ENCODE measurements around the gene CLIP4.

CLIP4 gene

GRCh38 chr2:29123617-29124349, 8.6 kb downstream of the CLIP4 start:
- Histone ChIP-seq H3K36me3 (ENCODE audit: control insufficient read depth, insufficient read depth, low read length) (no peaks in the 10 kb centered on the region), H3K27me3 (ENCODE audit: control insufficient read depth, insufficient read depth, low read length) (no peaks in the 10 kb centered on the region), H3K4me3 (ENCODE audit: low read depth, low read length) (no peak overlapping the region), H3K4me1 (no peaks in the 10 kb centered on the region), H3K9ac (no peak overlapping the region), H2AFZ (no peak overlapping the region), H3K4me2 (ENCODE audit: low read length) (no peak overlapping the region), H3K9me3 (ENCODE audit: control insufficient read depth, low read length) (no peaks in the 10 kb centered on the region), H3K27ac (no peak overlapping the region), H3K79me2 (peaks cover 7% of the 10 kb centered on the region)
- TF ChIP-seq CTCF (IDR thresholded peaks at IDR 0.05) = no peak

- no peaks in the 10 kb centered on the region for H3K27me3 ChIP-seq (ENCODE audit: control insufficient read depth, insufficient read depth, low read length)
- no peaks in the 10 kb centered on the region for H3K36me3 ChIP-seq (ENCODE audit: control insufficient read depth, insufficient read depth, low read length)
- H3K4me2 ChIP-seq (ENCODE audit: low read length) = no peak overlapping the region
- no peak overlapping the region for H3K4me3 ChIP-seq (ENCODE audit: low read depth, low read length)
- peaks cover 7% of the 10 kb centered on the region for H3K79me2 ChIP-seq
- no peak for TF ChIP-seq CTCF (IDR thresholded peaks at IDR 0.05)
- no peak overlapping the region for H2AFZ ChIP-seq
- H3K9me3 ChIP-seq (ENCODE audit: control insufficient read depth, low read length) = no peaks in the 10 kb centered on the region
- no peaks in the 10 kb centered on the region for H3K4me1 ChIP-seq
- H3K27ac ChIP-seq = no peak overlapping the region
- H3K9ac ChIP-seq = no peak overlapping the region
Measured at GRCh38 chr2:29124504-29124903, 9.3 kb downstream of the CLIP4 start.

GRCh38 chr2:29129586-29130281, 14.5 kb downstream of the CLIP4 start:
- H3K4me1 ChIP-seq = no peaks in the 10 kb centered on the region
- no peaks in the 10 kb centered on the region for H3K79me2 ChIP-seq
- no peak for TF ChIP-seq CTCF (IDR thresholded peaks at IDR 0.05)

GRCh38 chr2:29130295-29130694, 15.1 kb downstream of the CLIP4 start:
- no peaks in the 10 kb centered on the region for H3K79me2 ChIP-seq
- H3K9me3 ChIP-seq (ENCODE audit: control insufficient read depth, low read length) = no peaks in the 10 kb centered on the region
- no peak overlapping the region for H3K4me2 ChIP-seq (ENCODE audit: low read length)
- no peaks in the 10 kb centered on the region for H3K27me3 ChIP-seq (ENCODE audit: control insufficient read depth, insufficient read depth, low read length)
- no peak overlapping the region for H3K27ac ChIP-seq
- no peaks in the 10 kb centered on the region for H3K36me3 ChIP-seq (ENCODE audit: control insufficient read depth, insufficient read depth, low read length)
- H3K4me1 ChIP-seq = no peaks in the 10 kb centered on the region
- H3K4me3 ChIP-seq (ENCODE audit: low read depth, low read length) = no peak overlapping the region
- H3K9ac ChIP-seq = no peak overlapping the region
- H2AFZ ChIP-seq = no peak overlapping the region
- TF ChIP-seq CTCF (IDR thresholded peaks at IDR 0.05) = no peak

More at GRCh38 chr2:29129586-29130281, 14.5 kb downstream of the CLIP4 start:
- Histone ChIP-seq H2AFZ (no peak overlapping the region), H3K4me2 (ENCODE audit: low read length) (no peak overlapping the region), H3K4me3 (ENCODE audit: low read depth, low read length) (no peak overlapping the region), H3K9ac (no peak overlapping the region), H3K9me3 (ENCODE audit: control insufficient read depth, low read length) (no peaks in the 10 kb centered on the region), H3K27me3 (ENCODE audit: control insufficient read depth, insufficient read depth, low read length) (no peaks in the 10 kb centered on the region), H3K36me3 (ENCODE audit: control insufficient read depth, insufficient read depth, low read length) (no peaks in the 10 kb centered on the region), H3K27ac (no peak overlapping the region)

All from parathyroid adenoma (tissue), 2 donors.